Measurements from ENCODE around the gene NLRP2B.
"Not testable (repeated sequence)": the region's sequence is repeated elsewhere in the genome, so short reads cannot be mapped to it uniquely, and the experiment has no call there.

Gene NLRP2B

GRCh38 chrX:57680160-57680559, at the start of gene NLRP2B:
NLRP2B (minus strand) TSS chrX:57680260.
- no peak for DNase-seq (ENCODE audit: low read depth)

- not testable (repeated sequence) for DNase-seq (ENCODE audit: low read depth)
These were observed 45.9 kb upstream of the NLRP2B start for GRCh38 chrX:57725995-57726394.

GRCh38 chrX:57681341-57681740, 1.3 kb upstream of the NLRP2B start:
- no peak for DNase-seq (ENCODE audit: low read depth)

- DNase-seq (ENCODE audit: low read depth), result no peak
These were observed 1.2 kb downstream of the NLRP2B start for GRCh38 chrX:57678686-57679428.

- DNase-seq (ENCODE audit: low read depth), result no peak
These were observed 2.8 kb downstream of the NLRP2B start for GRCh38 chrX:57677132-57677858.

- no peak for DNase-seq (ENCODE audit: low read depth)
These were observed 4.7 kb downstream of the NLRP2B start for GRCh38 chrX:57675320-57675719.

GRCh38 chrX:57674861-57675260, 5.2 kb downstream of the NLRP2B start:
- no peak for DNase-seq (ENCODE audit: low read depth)

GRCh38 chrX:57669961-57670360, 10.1 kb downstream of the NLRP2B start:
- DNase-seq (ENCODE audit: low read depth), result no peak

- DNase-seq (ENCODE audit: low read depth), result no peak
These were observed 13.1 kb downstream of the NLRP2B start for GRCh38 chrX:57667010-57667409.

GRCh38 chrX:57655065-57655464, 25.0 kb downstream of the NLRP2B start:
- no peak for DNase-seq (ENCODE audit: low read depth)

GRCh38 chrX:57652705-57653104, 27.4 kb downstream of the NLRP2B start:
- DNase-seq (ENCODE audit: low read depth), result no peak

- DNase-seq (ENCODE audit: low read depth), result no peak
These were observed 28.7 kb downstream of the NLRP2B start for GRCh38 chrX:57651169-57651919.

- no peak for DNase-seq (ENCODE audit: low read depth)
These were observed 33.0 kb downstream of the NLRP2B start for GRCh38 chrX:57647020-57647419.

GRCh38 chrX:57643698-57644097, 36.4 kb downstream of the NLRP2B start:
- no peak for DNase-seq (ENCODE audit: low read depth)

- DNase-seq (ENCODE audit: low read depth), result no peak
These were observed 38.7 kb downstream of the NLRP2B start for GRCh38 chrX:57641338-57641737.

- no peak for DNase-seq (ENCODE audit: low read depth)
These were observed 39.4 kb downstream of the NLRP2B start for GRCh38 chrX:57640674-57641016.

GRCh38 chrX:57629438-57629837, 50.6 kb downstream of the NLRP2B start:
- not testable (repeated sequence) for DNase-seq (ENCODE audit: low read depth)

Measured in stimulated activated CD8-positive, alpha-beta memory T cell treated with anti-CD3 and anti-CD28 coated beads, Interleukin-7, amount 100 ng/mL, for 24 hours (primary cell).